DND-41 (cell line): ENCODE data around the gene ENKD1.

Experiments used
- ATAC-seq: fragments of 200-7000 bp; cut with Tn5 transposase; 3 replicates; pipeline ENCODE4 v1.9.1; 2021; ENCODE audit warnings: low read depth; ENCODE audit not compliant: insufficient read depth
- DNase-seq: peaks from one replicate; pipeline ENCODE4 v3.0.0-alpha.2; 2020
- H2AFZ ChIP-seq: 2 replicates; pipeline ENCODE4 v1.6.0; 2012; ENCODE audit warnings: low read depth, low read length
- H3K27ac ChIP-seq: 2 replicates; pipeline ENCODE4 v1.5.1; 2012; ENCODE audit warnings: low read length, inconsistent platforms
- H3K27me3 ChIP-seq: fragments of 200-600 bp; sonication (generic); 2 replicates; pipeline ENCODE4 v1.6.0; 2012; ENCODE audit warnings: low read length, mild to moderate bottlenecking, inconsistent platforms; ENCODE audit not compliant: insufficient read depth, poor library complexity
- H3K36me3 ChIP-seq: 2 replicates; pipeline ENCODE4 v1.5.1; 2012; ENCODE audit warnings: low read length, inconsistent platforms; ENCODE audit not compliant: insufficient read depth
- H3K4me1 ChIP-seq: 2 replicates; pipeline ENCODE4 v1.5.1; 2012; ENCODE audit warnings: mild to moderate bottlenecking, low read length; ENCODE audit not compliant: insufficient read depth
- H3K4me2 ChIP-seq: 2 replicates; pipeline ENCODE4 v1.6.0; 2012; ENCODE audit warnings: mild to moderate bottlenecking, moderate library complexity, low read length, inconsistent platforms; ENCODE audit not compliant: insufficient read depth
- H3K4me3 ChIP-seq, 2 experiments: fragments of 200-600 bp in 1 of 2; shearing (Covaris generic) in 1 of 2; 2 replicates each; pipeline ENCODE4 v1.5.1; 2012 to 2016; ENCODE audit warnings: inconsistent platforms in 2 of 2, low read length in 2 of 2, mild to moderate bottlenecking in 2 of 2, low read depth in 1 of 2, moderate library complexity in 1 of 2
- H3K79me2 ChIP-seq: 2 replicates; pipeline ENCODE4 v1.6.0; 2012; ENCODE audit warnings: low read length, inconsistent platforms; ENCODE audit not compliant: insufficient read depth
- H3K9ac ChIP-seq: 2 replicates; pipeline ENCODE4 v1.6.0; 2012; ENCODE audit warnings: low read depth, mild to moderate bottlenecking, inconsistent platforms, low read length, moderate library complexity
- H3K9me3 ChIP-seq: 2 replicates; pipeline ENCODE4 v1.5.1; 2012; ENCODE audit warnings: low read length, moderate library complexity, mild to moderate bottlenecking, inconsistent platforms; ENCODE audit not compliant: insufficient read depth, severe bottlenecking
- H4K20me1 ChIP-seq: 2 replicates; pipeline ENCODE4 v1.6.0; 2012; ENCODE audit warnings: low read length; ENCODE audit not compliant: insufficient read depth
- EZH2 ChIP-seq: IDR thresholded peaks from 3 replicates; pipeline ENCODE4 v1.6.1; 2012; ENCODE audit warnings: borderline replicate concordance, low read depth, mild to moderate bottlenecking, moderate library complexity, low read length, inconsistent platforms; ENCODE audit not compliant: severe bottlenecking
- TF ChIP-seq, protein P1 (sequence below): IDR thresholded peaks from 2 replicates; pipeline ENCODE4 v1.5.1; 2012; ENCODE audit warnings: borderline replicate concordance, low read length, moderate library complexity, mild to moderate bottlenecking; ENCODE audit not compliant: poor library complexity, severe bottlenecking; ENCODE audit errors: extremely low read depth

Gene ENKD1

DNA sequence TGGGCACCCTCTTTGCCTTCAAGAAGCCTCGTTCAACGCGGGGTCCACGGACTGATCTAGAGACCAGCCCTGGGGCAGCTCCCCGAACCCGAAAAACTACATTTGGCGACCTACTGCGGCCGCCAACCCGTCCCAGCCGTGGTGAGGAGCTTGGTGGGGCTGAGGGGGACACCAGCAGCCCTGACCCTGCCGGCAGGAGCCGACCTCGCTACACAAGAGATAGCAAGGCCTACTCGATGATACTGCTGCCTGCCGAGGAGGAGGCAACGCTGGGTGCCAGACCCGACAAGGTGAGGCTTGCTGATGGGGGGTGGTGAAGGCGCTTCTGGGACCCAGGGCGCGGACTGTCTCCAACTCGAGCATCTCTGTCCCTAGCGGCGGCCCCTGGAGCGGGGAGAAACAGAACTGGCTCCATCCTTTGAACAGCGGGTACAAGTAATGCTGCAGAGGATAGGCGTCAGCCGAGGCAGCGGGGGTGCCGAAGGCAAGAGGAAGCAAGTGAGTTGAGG is 12.1 kb downstream of the ENKD1 start:
- Histone ChIP-seq H3K9me3 (no peaks in the 10 kb centered on the region), H4K20me1 (peaks cover 52% of the 10 kb centered on the region), H3K4me1 (peaks cover 17% of the 10 kb centered on the region), H3K79me2 (peaks cover 17% of the 10 kb centered on the region), H3K4me3 (no peak overlapping the region), H3K36me3 (peaks cover 84% of the 10 kb centered on the region), H3K27ac (no peak overlapping the region), H3K9ac (no peak overlapping the region), H2AFZ (no peak overlapping the region), H3K27me3 (no peaks in the 10 kb centered on the region), H3K4me2 (no peak overlapping the region)
- DNase-seq: no peak
- ATAC-seq: no peak
- TF ChIP-seq, protein P1, sequence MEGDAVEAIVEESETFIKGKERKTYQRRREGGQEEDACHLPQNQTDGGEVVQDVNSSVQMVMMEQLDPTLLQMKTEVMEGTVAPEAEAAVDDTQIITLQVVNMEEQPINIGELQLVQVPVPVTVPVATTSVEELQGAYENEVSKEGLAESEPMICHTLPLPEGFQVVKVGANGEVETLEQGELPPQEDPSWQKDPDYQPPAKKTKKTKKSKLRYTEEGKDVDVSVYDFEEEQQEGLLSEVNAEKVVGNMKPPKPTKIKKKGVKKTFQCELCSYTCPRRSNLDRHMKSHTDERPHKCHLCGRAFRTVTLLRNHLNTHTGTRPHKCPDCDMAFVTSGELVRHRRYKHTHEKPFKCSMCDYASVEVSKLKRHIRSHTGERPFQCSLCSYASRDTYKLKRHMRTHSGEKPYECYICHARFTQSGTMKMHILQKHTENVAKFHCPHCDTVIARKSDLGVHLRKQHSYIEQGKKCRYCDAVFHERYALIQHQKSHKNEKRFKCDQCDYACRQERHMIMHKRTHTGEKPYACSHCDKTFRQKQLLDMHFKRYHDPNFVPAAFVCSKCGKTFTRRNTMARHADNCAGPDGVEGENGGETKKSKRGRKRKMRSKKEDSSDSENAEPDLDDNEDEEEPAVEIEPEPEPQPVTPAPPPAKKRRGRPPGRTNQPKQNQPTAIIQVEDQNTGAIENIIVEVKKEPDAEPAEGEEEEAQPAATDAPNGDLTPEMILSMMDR: no peak
- no peak for TF ChIP-seq EZH2

DNA sequence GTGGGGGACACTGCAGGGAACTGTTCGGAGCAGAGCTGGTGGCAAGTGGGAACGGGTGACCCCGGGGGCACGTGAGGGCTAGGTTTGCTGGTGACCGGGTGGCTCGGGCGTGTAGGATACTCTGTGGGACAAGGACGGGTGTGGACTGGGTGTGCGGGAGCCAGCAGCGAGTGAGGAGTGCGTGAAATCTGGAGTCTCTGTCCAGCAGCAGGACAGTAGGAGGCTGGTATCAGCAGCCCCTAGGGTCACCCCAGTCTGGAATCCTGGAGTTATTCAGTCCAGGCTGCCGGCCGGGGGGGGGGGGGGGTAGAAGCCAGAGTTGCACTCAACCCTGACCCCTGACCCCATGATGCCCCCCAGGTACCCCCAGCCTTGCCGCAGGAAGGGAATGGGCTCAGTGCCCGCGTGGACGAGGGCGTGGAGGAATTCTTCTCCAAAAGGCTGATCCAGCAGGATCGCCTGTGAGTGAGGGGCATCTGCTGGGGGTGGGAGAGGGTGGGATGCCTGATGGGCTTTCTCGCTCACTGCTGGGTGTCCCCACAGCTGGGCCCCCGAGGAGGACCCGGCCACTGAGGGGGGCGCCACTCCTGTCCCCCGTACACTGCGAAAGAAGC is 12.7 kb downstream of the ENKD1 start:
- Histone ChIP-seq H3K9me3 (no peaks in the 10 kb centered on the region), H3K4me1 (peaks cover 12% of the 10 kb centered on the region), H3K27ac (no peak overlapping the region), H4K20me1 (peaks cover 47% of the 10 kb centered on the region), H2AFZ (no peak overlapping the region), H3K79me2 (peaks cover 11% of the 10 kb centered on the region), H3K36me3 (peaks cover 87% of the 10 kb centered on the region), H3K27me3 (no peaks in the 10 kb centered on the region), H3K4me3 (no peak overlapping the region), H3K4me2 (no peak overlapping the region), H3K9ac (no peak overlapping the region)
- DNase-seq (no peak), ATAC-seq (no peak)
- TF ChIP-seq, protein P1: no peak
- no peak for TF ChIP-seq EZH2

DNA sequence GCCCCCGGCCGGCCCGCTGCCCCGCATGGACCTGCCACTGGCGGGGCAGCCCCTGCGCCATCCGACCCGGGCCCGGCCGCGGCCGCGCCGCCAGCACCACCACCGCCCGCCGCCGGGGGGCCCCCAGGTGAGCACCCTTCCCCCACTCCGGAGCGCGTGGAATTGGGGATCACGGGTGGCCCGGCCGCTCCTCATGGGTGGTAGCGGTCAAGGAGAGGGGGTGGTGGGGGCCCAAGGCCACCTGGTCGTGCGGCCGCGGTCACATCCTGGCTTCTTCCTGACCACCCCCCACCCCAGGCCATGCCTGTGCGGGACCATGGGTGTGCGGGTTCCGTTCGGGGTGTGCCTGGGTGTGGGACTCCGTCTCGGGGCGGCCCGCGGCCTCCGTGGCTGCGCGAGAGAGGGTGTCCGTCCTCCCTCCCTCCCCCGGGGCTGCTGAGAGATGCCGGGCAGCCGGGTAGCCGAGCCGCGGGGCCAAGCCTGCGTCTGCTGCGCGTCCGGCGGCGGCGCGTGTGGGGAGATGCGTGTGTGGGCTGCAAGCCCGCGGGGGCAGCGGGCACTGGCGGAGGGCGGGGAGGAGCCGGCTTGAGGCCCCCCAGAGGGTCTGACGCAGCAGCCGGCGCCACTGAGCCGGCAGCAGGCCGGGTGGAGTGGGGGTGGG is 13.3 kb downstream of the ENKD1 start:
- no peaks in the 10 kb centered on the region for H3K27me3 ChIP-seq
- peaks cover 87% of the 10 kb centered on the region for H3K36me3 ChIP-seq
- peaks cover 40% of the 10 kb centered on the region for H4K20me1 ChIP-seq
- peaks cover 5% of the 10 kb centered on the region for H3K4me1 ChIP-seq
- no peak overlapping the region for H3K9ac ChIP-seq
- H2AFZ ChIP-seq: no peak overlapping the region
- ATAC-seq: no peak
- no peak overlapping the region for H3K4me2 ChIP-seq
- H3K27ac ChIP-seq: no peak overlapping the region
- peaks cover 5% of the 10 kb centered on the region for H3K79me2 ChIP-seq
- H3K9me3 ChIP-seq: no peaks in the 10 kb centered on the region
- TF ChIP-seq, protein P1: no peak
- no peak for TF ChIP-seq EZH2
- no peak overlapping the region for H3K4me3 ChIP-seq
- no peak for DNase-seq
